ENCODE results near the gene HIVEP3. TPM values are rescaled to one million over a fixed set of nuclear protein-coding genes. Genes with fewer than 3 reads are reported as not detected.

HIVEP3 gene
- total RNA-seq, 1 donor from 2014 or later, result 1.2 TPM

GRCh38 chr1:41758904-41759548 is 159.7 kb downstream of the HIVEP3 start:
- no peak overlapping the region for H3K4me3 Mint-ChIP-seq
- no peak for DNase-seq (ENCODE audit: low read depth, low spot score)
- peaks cover 6% of the 10 kb centered on the region for H3K4me1 Mint-ChIP-seq
- H3K9me3 Mint-ChIP-seq, result peaks cover 8% of the 10 kb centered on the region
- TF ChIP-seq, protein P1, sequence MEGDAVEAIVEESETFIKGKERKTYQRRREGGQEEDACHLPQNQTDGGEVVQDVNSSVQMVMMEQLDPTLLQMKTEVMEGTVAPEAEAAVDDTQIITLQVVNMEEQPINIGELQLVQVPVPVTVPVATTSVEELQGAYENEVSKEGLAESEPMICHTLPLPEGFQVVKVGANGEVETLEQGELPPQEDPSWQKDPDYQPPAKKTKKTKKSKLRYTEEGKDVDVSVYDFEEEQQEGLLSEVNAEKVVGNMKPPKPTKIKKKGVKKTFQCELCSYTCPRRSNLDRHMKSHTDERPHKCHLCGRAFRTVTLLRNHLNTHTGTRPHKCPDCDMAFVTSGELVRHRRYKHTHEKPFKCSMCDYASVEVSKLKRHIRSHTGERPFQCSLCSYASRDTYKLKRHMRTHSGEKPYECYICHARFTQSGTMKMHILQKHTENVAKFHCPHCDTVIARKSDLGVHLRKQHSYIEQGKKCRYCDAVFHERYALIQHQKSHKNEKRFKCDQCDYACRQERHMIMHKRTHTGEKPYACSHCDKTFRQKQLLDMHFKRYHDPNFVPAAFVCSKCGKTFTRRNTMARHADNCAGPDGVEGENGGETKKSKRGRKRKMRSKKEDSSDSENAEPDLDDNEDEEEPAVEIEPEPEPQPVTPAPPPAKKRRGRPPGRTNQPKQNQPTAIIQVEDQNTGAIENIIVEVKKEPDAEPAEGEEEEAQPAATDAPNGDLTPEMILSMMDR (conservative IDR thresholded peaks at IDR 0.05), result no peak
- no peak overlapping the region for H3K27ac Mint-ChIP-seq (ENCODE audit: unreplicated experiment)
- H3K36me3 Mint-ChIP-seq (ENCODE audit: low read depth), result no peaks in the 10 kb centered on the region
- H3K27me3 Mint-ChIP-seq (ENCODE audit: low read depth), result peaks cover 5% of the 10 kb centered on the region

DNA sequence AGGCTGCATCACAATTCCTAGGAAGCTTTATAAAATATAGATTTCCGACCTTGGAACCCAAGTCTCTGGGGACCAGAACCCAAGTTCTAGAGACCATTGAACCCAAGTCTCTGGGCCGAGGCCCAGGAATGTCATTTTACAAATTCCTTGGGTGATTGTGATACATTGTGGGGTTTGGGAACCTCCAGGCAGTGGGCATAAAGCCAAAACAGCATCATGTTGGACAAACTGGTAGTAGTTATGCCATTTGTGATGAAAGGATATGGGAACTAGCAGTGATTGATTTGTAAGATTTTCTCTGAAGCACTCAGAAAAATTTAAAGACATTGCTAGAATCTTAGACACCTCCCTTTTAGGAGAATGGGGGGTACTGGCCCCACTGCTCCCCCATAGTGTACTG is 160.2 kb downstream of the HIVEP3 start:
- H3K27me3 Mint-ChIP-seq (ENCODE audit: low read depth), result peaks cover 5% of the 10 kb centered on the region
- TF ChIP-seq, protein P1 (conservative IDR thresholded peaks at IDR 0.05), result no peak
- no peak overlapping the region for H3K4me3 Mint-ChIP-seq
- no peaks in the 10 kb centered on the region for H3K36me3 Mint-ChIP-seq (ENCODE audit: low read depth)
- no peak for DNase-seq (ENCODE audit: low read depth, low spot score)
- H3K9me3 Mint-ChIP-seq, result peaks cover 8% of the 10 kb centered on the region
- H3K27ac Mint-ChIP-seq (ENCODE audit: unreplicated experiment), result no peak overlapping the region
- peaks cover 1% of the 10 kb centered on the region for H3K4me1 Mint-ChIP-seq

DNA sequence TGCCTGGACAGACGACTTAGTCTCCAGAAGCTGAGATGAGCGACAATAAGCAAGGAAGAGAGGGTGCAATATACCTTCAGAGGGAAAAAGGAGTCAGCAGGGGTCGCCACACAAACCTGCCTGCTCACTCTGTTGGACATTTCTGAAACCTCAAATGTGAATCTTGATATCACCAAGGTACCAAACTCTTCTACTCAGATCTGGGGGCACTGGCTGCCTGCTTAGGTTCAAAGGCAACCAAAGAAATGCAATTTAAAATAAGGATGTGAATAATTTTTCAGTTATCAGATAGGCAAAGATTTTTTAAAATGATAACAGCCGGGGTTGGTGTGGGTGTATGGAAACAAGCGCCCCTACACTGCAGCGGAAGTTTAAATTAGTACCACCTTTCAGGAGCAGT is 164.2 kb downstream of the HIVEP3 start:
- Mint-ChIP-seq H3K4me1 (no peaks in the 10 kb centered on the region), H3K27me3 (ENCODE audit: low read depth) (peaks cover 5% of the 10 kb centered on the region), H3K9me3 (no peaks in the 10 kb centered on the region), H3K4me3 (no peak overlapping the region), H3K27ac (ENCODE audit: unreplicated experiment) (no peak overlapping the region), H3K36me3 (ENCODE audit: low read depth) (no peaks in the 10 kb centered on the region)
- TF ChIP-seq, protein P1 (conservative IDR thresholded peaks at IDR 0.05), result no peak
- DNase-seq (ENCODE audit: low read depth, low spot score), result no peak

DNA sequence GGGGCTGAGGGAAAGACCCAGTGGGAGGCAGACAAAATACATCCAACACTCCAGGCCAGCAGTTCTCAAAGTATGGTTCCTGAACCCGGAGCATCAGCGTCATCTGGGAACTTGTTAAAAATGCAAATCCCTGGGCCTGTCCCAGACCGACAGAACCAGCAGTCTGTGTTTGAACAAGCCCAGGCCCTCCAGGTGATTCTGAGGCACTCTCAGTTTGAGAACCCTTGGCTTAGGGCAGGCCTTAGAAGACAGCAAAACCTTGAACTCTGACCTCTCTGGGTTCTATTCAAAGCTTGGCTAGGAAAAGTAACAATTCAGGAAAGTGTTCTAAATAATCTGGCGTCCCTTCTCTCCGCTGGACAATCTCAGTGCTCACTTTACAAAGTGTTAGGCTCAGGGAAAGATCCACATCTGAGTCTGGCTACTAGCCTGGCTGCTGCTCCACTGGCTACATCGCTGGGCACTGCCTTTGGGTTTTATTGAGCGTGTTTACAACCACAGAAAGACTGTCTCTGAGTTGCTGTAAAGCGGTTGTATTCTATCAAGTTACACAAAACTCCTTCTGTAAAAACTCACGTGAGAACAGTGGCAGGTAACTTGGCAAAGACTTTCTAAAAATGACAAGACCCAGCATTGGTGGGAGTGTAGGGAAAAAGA is 166.1 kb downstream of the HIVEP3 start:
- H3K9me3 Mint-ChIP-seq, result no peaks in the 10 kb centered on the region
- no peak overlapping the region for H3K4me3 Mint-ChIP-seq
- no peaks in the 10 kb centered on the region for H3K4me1 Mint-ChIP-seq
- no peaks in the 10 kb centered on the region for H3K36me3 Mint-ChIP-seq (ENCODE audit: low read depth)
- H3K27ac Mint-ChIP-seq (ENCODE audit: unreplicated experiment), result no peak overlapping the region
- DNase-seq (ENCODE audit: low read depth, low spot score), result no peak
- TF ChIP-seq, protein P1 (conservative IDR thresholded peaks at IDR 0.05), result no peak
- peaks cover 5% of the 10 kb centered on the region for H3K27me3 Mint-ChIP-seq (ENCODE audit: low read depth)

DNA sequence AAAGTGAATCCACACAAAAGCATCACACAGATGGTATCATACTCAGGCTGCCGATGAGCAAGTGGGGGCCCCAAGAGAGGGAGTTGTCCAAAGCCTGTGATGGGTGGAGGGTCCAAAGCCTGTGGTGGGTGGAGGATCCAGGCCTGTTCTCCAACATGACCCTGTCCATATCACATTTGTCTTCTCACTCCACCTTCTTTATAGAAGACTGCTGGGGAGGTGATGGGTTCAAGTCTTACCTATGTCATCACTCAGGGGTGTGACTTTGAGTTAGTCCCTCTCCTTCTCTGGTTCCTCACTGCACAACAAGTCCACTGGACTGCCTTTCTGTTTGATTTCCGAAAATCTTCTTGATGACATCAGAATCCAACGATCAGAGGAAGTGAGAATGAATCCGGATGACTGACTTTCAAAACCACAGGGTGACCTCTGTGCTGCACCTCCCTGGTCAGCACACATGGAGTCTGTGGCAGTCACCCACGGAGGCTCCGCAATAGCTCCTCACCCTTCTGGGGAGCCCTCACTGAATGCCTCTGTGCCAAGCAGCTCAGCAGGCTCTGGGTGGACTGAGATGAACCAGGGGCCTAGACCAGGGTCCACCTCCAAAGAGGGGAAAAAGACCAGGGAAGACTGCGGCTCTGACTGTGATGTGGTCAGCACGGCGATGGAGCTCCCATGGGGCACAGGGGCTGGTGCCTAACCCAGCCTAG is 166.8 kb downstream of the HIVEP3 start:
- no peak overlapping the region for H3K4me3 Mint-ChIP-seq
- H3K4me1 Mint-ChIP-seq, result no peaks in the 10 kb centered on the region
- DNase-seq (ENCODE audit: low read depth, low spot score), result no peak
- no peaks in the 10 kb centered on the region for H3K9me3 Mint-ChIP-seq
- TF ChIP-seq, protein P1 (conservative IDR thresholded peaks at IDR 0.05), result no peak
- peaks cover 5% of the 10 kb centered on the region for H3K27me3 Mint-ChIP-seq (ENCODE audit: low read depth)
- no peaks in the 10 kb centered on the region for H3K36me3 Mint-ChIP-seq (ENCODE audit: low read depth)
- no peak overlapping the region for H3K27ac Mint-ChIP-seq (ENCODE audit: unreplicated experiment)

Data from neural crest cell (in vitro differentiated cells).